OCI-LY3 (cell line): Measurements from ENCODE around the gene KCNIP1.

Experiments used
- EZH2phosphoT487 ChIP-seq: fragments of 200-600 bp; shearing (Covaris generic); IDR thresholded peaks from 2 replicates; pipeline ENCODE4 v1.6.1; 2018; ENCODE audit warnings: antibody characterized with exemption, mixed run types, low read depth
- TF ChIP-seq, protein P1 (sequence below): fragments of 200-600, 300-600 bp; sonication (generic); IDR thresholded peaks from 2 replicates; pipeline ENCODE4 v1.5.1; 2014; ENCODE audit warnings: antibody characterized with exemption, low read length, low read depth

DNA sequence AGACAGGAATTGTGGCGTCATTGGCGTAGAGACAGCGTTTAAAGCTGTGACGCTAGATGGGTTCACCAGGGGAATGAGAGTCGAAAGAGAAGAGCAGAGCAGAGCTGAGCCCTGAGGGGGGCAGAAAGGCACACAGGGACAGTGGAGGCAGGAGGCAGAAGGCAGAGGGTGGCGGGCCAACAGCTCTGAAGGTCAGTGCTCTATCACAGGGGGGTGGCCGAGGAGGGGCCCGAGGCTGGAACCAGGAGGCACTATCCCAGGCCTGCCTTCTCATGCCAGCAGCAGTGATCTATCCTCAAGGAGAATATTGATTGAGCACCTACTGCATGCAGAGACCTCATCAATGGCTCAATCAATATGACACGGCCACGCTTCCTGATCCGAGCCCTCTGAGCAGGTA lies 132.4 kb downstream of the KCNIP1 start:
- TF ChIP-seq, protein P1, sequence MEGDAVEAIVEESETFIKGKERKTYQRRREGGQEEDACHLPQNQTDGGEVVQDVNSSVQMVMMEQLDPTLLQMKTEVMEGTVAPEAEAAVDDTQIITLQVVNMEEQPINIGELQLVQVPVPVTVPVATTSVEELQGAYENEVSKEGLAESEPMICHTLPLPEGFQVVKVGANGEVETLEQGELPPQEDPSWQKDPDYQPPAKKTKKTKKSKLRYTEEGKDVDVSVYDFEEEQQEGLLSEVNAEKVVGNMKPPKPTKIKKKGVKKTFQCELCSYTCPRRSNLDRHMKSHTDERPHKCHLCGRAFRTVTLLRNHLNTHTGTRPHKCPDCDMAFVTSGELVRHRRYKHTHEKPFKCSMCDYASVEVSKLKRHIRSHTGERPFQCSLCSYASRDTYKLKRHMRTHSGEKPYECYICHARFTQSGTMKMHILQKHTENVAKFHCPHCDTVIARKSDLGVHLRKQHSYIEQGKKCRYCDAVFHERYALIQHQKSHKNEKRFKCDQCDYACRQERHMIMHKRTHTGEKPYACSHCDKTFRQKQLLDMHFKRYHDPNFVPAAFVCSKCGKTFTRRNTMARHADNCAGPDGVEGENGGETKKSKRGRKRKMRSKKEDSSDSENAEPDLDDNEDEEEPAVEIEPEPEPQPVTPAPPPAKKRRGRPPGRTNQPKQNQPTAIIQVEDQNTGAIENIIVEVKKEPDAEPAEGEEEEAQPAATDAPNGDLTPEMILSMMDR: no peak
- TF ChIP-seq EZH2phosphoT487: no peak
